Colonic mucosa (tissue), 4 donors: Measurements from ENCODE around the gene GSN. TPM values are rescaled to one million over a fixed set of nuclear protein-coding genes. Genes with fewer than 3 reads are reported as not detected.

Experiments
- DNase-seq: peaks from one replicate; pipeline ENCODE4 v3.0.0-alpha.2; 2020
- H3K27ac ChIP-seq: fragments of 200-600 bp; one replicate; pipeline ENCODE4 v1.8.0; 2021
- H3K27me3 ChIP-seq: fragments of 200-600 bp; one replicate; pipeline ENCODE4 v1.8.0; 2021
- H3K36me3 ChIP-seq: fragments of 200-600 bp; one replicate; pipeline ENCODE4 v1.8.0; 2021
- H3K4me1 ChIP-seq: fragments of 200-600 bp; one replicate; pipeline ENCODE4 v1.8.0; 2021; ENCODE audit warnings: mild to moderate bottlenecking
- H3K4me3 ChIP-seq: fragments of 200-600 bp; one replicate; pipeline ENCODE4 v1.8.0; 2021
- H3K9ac ChIP-seq, 2 donors: one replicate each; pipeline ENCODE4 v1.7.0; 2013; ENCODE audit warnings: control low read depth in 2 of 2, low read depth in 2 of 2, low read length in 2 of 2
- H3K9me3 ChIP-seq: fragments of 200-600 bp; one replicate; pipeline ENCODE4 v1.8.0; 2021
- intact Hi-C: fragments of 100-400 bp; cut with DNase I; formaldehyde crosslinking; loops from one replicate; pipeline ENCODE4 v1.14.1; 2022
- total RNA-seq, 2 donors: library from RNA; stranded (reverse); fragmentation: NEBNext Ultra II Directional in 1 of 2; extraction: Animal tissue kit (Norgen Biotek cat#: 25700) in 1 of 2; gene quantifications; one replicate each; pipeline ENCODE4 v1.2.1, GENCODE V29; 2021
- TF ChIP-seq, protein P1 (sequence below): fragments of 200-600 bp; IDR thresholded peaks from one replicate; pipeline ENCODE4 v1.8.0; 2022; ENCODE audit warnings: antibody characterized with exemption, mild to moderate bottlenecking
- donor health status: healthy.
- donor health status: DM: no; HTN: no; CAD: no.
- donor health status: DM: no; HTN: no; CAD: no.

The GSN gene
- total RNA-seq, 2 donors from 2014 or later = 413 to 553 TPM

- no peaks in the 10 kb centered on the region for H3K9me3 ChIP-seq
- no peak overlapping the region for H3K9ac ChIP-seq
- intact Hi-C loops = loop anchor here (5.0 kb wide), 1 partner anchor 40 kb away; no protein-coding TSS in a partner anchor
- H3K27me3 ChIP-seq = no peaks in the 10 kb centered on the region
- no peak overlapping the region for H3K27ac ChIP-seq
- no peaks in the 10 kb centered on the region for H3K4me1 ChIP-seq
- no peak overlapping the region for H3K4me3 ChIP-seq
- no peaks in the 10 kb centered on the region for H3K36me3 ChIP-seq
- TF ChIP-seq, protein P1, sequence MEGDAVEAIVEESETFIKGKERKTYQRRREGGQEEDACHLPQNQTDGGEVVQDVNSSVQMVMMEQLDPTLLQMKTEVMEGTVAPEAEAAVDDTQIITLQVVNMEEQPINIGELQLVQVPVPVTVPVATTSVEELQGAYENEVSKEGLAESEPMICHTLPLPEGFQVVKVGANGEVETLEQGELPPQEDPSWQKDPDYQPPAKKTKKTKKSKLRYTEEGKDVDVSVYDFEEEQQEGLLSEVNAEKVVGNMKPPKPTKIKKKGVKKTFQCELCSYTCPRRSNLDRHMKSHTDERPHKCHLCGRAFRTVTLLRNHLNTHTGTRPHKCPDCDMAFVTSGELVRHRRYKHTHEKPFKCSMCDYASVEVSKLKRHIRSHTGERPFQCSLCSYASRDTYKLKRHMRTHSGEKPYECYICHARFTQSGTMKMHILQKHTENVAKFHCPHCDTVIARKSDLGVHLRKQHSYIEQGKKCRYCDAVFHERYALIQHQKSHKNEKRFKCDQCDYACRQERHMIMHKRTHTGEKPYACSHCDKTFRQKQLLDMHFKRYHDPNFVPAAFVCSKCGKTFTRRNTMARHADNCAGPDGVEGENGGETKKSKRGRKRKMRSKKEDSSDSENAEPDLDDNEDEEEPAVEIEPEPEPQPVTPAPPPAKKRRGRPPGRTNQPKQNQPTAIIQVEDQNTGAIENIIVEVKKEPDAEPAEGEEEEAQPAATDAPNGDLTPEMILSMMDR = no peak
- DNase-seq = no peak
Measured at GRCh38 chr9:121262423-121262822, 5.5 kb upstream of the GSN start.

DNA sequence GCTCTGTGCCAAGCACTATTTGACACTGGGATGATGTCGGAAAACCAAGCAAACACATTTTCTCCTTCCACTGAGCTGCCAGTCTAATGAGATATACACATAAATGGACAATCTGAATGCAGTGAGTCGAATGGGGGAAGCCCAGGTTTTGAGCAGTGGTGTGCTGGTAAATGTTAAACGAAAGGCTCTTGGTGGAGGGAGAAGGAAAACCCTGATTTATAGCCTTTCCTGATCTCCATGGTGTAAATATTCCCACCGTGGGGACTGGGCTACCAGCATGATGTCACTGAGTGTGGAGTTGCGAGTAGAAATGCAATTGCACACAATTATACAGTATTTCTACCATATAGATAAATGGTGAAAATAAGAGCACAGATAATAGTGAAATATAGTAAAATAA is 5.0 kb upstream of the GSN start:
- Histone ChIP-seq H3K9ac (no peak overlapping the region), H3K4me3 (no peak overlapping the region), H3K27ac (no peak overlapping the region), H3K36me3 (no peaks in the 10 kb centered on the region), H3K27me3 (no peaks in the 10 kb centered on the region), H3K4me1 (no peaks in the 10 kb centered on the region), H3K9me3 (no peaks in the 10 kb centered on the region)
- DNase-seq = no peak
- intact Hi-C loops = loop anchor here (5.0 kb wide), 1 partner anchor 41 kb away; no protein-coding TSS in a partner anchor
- TF ChIP-seq, protein P1 = no peak

- TF ChIP-seq, protein P1 = no peak
- Histone ChIP-seq H3K9me3 (no peaks in the 10 kb centered on the region), H3K9ac (no peak overlapping the region), H3K27ac (peak overlapping the region; percentile 98), H3K4me3 (no peak overlapping the region), H3K36me3 (no peaks in the 10 kb centered on the region), H3K4me1 (peaks cover under 1% of the 10 kb centered on the region), H3K27me3 (no peaks in the 10 kb centered on the region)
- intact Hi-C loops = no loop called here
- DNase-seq = no peak
Measured at GRCh38 chr9:121266356-121266755, 1.6 kb upstream of the GSN start.

GRCh38 chr9:121266906-121267650 is 884 bp upstream of the GSN start:
- Histone ChIP-seq H3K27me3 (no peaks in the 10 kb centered on the region), H3K27ac (peak overlapping the region; percentile 98), H3K4me3 (peak overlapping the region; percentile 87), H3K4me1 (peaks cover 5% of the 10 kb centered on the region), H3K9ac (peak overlapping the region; percentile 66 to 70), H3K36me3 (no peaks in the 10 kb centered on the region), H3K9me3 (no peaks in the 10 kb centered on the region)
- DNase-seq = no peak
- intact Hi-C loops = no loop called here
- TF ChIP-seq, protein P1 = no peak

GRCh38 chr9:121268598-121268850 is 562 bp downstream of the GSN start:
- Histone ChIP-seq H3K27ac (peak overlapping the region; percentile 98), H3K9me3 (no peaks in the 10 kb centered on the region), H3K4me1 (peaks cover 5% of the 10 kb centered on the region), H3K36me3 (no peaks in the 10 kb centered on the region), H3K27me3 (no peaks in the 10 kb centered on the region), H3K4me3 (peak overlapping the region; percentile 87), H3K9ac (peak overlapping the region; percentile 88 to 92)
- TF ChIP-seq, protein P1 = no peak
- intact Hi-C loops = no loop called here
- no peak for DNase-seq
